HG02885 (cell line): ENCODE results near the gene PSMB11.

Source experiments
- ATAC-seq: cut with Tn5 transposase; IDR thresholded peaks from one replicate; pipeline ENCODE4 v1.9.1; 2021; ENCODE audit warnings: mild to moderate bottlenecking; ENCODE audit not compliant: unreplicated experiment, poor library complexity

The PSMB11 gene

DNA sequence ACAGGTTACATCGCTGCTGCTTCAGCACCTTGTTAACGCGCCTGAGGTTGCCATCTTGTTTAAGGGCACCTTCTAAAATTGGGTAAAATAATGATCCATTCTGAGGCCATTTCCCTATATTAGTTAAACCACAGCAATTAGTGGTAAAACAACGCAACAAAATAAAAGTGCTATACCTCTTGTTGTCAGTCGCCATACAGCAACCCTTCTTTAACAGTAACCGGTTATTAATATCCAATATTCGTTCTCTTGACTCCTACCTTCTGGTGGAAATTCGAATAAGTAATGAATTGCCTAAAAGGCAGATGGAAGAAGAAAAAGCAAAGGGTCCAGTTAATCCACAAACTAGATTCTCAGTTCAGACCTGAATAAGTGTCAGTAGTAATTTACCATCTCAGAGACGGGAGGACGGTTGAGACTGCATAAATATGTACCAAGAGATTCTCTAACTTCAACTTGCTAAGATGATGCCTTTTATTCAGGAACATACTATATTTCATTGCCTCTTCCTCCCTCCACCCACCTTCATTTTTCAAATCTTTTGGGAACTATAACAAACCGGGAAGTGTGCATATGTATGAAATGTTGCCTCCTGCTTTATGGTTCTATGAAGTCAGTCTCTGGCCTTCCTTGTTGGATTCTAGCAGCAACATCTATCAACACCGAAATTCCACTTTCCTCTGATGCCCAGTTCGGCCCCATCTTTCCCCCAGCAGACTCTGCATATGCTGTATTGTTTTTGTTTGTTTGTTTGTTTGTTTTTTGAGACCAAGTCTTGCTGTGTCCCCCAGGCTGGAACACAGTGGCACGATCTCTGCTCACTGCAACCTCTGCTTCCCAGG is 6.5 kb upstream of the PSMB11 start:
- ATAC-seq = no peak

DNA sequence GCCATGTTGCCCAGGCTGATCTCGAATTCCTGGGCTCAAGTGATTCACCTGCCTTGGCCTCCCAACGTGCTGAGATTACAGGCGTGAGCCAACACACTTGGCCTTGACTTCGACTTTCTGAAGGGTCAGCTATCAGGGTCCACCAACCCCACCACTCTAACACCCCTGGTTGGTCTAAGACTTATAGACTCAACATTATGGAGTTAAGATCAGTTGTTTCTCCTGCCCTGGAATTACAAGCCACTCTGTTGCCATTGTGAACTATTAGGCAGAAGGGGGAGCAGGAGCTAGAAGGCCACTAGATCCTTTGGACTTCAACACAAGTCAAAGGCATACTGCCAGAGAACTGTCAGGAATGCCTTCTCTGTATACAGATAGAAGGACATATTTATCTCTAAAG is 1.9 kb upstream of the PSMB11 start:
- no peak for ATAC-seq

DNA sequence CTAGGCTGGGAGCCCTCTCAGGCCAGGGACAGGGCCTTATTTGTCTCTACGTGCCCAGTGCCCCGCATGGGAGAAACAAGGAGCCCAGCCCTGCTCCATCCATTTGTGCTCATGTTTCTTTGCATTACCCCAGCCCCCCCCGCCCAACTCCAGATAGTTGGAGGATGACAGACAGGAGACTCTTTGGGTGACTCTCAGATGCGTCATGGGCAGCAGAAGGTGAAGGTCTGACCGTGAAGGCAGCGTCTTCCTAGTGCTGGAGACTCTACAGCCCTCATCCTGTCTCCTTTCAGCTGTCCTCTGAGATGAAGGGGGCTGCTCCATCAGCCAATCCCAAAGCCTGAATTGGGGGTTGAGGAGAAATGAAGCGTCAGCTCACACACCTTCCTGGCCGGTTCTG is 283 bp upstream of the PSMB11 start:
- ATAC-seq = no peak

DNA sequence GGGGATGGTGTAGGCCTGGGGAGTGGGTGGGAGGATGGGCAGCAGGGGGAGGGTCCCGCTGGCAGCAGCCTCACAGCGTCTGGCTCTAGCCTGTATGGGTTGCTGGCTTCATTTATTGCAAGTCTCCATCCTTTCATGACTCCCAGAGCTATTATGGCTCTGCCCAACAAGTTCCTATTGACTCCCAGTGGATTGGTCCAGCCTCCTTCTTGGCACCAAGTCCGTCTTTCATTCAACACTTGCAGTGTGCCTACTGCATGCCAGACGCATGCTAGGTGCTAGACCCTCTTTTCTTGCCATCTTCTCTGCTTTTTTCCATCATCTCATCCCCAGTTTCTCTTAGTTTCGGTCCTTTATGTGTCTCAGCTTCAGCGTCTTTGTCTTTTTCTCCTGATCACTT is 1.1 kb downstream of the PSMB11 start:
- ATAC-seq = no peak

DNA sequence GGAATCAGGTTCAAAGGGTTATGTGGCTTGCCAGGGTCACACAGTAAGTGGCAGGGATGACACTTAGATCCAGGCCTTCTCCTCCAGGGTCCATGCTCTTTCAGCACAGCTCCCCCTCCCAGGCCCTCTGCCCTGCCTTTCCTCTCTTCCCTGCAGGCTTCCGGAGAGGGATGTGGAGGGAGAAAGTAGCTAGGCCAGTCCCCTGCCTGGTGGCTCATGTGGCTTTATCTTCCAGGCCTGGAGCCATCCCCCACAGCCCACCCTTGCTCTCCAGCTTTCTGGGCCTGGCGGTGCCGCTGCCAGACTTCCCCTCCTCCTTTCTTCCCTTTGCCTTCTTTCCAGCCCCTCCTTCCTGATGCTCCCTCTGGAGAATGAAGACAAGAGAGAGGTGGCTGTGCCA is 1.7 kb downstream of the PSMB11 start:
- ATAC-seq = no peak

DNA sequence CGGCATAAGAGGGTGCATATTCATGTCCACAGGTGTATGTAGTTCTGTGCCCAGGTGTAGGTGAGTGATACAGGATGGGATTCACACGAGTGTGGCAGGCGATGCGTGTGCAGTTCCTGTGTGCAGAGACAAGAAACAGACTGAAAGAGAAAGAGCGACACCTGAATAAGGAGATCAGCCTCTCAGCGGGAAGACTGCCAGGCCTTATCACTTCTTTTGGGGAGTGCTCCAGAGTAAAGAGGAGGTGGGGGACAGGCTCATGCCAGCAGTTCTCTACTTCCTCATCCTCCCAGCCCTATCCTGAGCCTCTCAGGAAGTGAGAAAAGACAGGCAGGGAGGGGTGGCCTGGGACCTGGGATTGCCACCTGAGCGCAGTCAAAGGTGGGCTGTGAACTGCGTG is 2.8 kb downstream of the PSMB11 start:
- no peak for ATAC-seq

DNA sequence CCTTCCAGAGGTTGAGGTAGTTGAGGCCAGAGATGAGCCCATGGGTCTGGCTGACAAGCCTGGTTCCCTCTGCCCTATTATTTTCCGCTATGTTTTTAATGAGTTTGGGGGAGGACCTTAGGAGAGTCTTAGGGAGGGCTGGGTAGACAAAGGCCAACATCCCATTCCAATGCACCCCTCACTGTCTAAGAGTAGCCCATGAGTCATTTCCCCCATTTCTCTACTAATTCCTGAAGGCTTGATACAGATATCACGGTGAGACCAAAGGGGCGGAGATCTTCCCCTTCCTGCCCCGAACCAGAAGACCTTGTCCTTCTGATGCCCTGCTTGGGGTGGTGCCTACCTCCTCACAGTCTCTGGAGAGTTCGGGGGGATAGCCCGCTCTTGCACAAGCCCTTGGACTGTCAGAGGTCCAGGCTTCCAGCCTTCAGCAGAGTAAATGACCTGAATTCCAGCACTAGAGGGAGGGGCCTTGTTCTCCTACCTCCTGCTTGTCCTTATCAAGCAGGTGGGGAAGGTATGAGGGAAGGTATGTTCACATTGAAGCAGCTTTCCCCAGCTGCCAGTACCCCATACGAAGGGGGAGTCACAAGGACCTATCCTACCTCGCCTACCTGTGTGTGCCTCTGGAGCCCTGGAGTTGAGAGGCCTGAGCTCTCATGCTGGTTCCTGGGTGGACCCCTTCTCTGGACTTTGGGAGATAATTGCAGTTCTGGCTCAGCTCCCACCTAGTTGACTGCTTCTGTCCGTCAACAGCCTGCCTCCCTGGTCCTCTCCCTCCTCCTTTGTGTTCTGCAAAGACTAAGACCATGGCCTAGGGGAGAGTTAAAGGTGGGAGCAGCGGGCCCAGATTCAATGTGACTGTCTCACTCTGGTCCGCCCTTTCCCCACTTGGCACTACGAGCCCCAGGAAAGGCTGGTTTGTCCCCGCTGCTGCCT is 3.7 kb downstream of the PSMB11 start:
- no peak for ATAC-seq

DNA sequence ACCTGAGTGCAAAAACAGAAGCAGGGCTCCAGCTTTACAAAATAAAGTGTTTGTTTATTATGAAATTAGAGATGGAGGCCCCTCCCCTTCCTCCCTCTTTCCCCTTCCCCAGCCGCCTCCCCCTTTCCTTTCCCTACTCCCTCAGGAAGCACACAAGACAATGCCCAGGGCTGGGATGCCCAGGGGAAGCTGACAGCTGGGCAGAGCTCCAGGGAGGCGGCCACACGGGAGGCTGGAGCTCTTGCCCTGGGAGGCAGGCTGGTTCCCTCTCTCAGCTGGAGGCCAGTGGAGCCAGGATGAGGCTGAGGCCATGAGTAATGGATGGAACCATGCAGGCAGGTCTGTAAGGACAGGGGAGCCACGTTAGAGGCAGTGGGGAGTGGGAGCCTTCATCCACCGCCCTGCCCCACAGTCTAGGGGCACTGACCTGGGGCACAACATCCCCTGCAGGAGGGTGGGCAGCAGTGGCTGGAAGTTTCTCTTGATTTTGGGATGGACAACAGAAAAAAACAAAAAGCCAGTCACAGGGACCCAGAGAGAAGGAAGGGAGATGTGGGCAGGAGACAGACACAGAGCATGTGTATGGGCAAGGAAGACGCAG is 5.1 kb downstream of the PSMB11 start:
- ATAC-seq = no peak

DNA sequence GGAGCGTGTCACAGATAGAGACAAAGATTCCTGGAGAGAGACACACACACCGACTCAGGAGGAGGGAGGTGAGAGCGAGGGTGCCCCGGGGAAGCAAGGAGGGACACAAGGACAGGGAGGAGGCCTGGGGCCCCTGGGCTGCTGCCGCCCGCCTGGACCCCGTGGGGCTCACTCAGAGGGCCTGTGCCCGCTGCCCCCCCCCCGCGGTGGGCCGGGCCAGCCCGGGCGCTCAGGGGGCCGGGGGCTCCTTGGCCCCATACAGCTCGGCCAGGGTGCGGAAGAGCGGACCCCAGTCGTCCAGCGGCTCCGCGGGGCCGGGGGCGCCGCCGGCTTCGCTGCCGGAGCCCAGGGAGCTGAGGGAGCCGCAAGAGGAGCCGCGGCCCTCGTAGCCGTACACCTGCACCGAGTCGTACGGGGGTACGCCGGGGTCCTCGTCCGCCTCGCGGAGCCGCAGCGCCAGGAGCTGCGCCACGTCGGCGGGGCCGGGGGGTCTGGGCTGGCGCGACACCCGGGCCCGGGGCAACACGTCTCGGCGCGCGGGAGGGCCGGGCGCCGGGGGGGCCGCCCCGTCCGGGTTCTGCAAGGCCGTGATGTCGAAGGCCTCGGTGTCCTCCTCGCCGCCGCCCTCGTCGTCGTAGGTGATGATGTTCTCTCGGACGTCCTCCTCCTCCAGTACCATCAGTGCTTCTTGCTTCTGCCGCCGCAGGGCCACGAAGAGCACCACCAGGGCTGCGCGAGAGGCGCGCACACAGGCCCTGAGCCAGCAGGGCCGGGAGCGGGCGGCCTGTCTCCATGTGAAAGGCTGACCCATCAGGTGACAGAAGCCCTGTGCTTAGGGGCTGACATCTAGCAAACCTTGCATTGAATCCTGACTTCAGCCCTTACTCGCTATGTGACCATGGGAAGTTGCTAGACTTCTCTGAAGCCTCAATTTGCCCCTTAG is 6.0 kb downstream of the PSMB11 start:
- no peak for ATAC-seq

DNA sequence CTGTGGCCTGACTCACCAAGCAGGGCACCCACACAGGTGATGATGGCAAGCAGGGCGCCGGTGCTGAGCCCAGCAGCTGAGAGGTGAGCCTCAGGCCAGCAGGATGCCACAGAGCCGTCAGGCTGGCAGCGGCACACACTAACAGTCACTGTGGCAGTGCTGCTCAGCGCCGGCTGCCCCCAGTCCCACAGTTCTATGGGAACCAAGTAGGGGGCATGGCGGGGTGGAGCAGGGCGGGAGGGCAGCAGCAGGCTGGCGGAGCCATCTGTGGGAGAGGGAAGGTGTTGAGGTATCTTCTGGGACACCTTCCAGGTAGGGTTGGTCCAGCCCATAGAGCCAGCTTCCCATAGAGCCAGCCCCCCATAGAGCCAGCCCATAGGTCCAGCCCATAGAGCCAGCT is 7.0 kb downstream of the PSMB11 start:
- ATAC-seq = no peak

DNA sequence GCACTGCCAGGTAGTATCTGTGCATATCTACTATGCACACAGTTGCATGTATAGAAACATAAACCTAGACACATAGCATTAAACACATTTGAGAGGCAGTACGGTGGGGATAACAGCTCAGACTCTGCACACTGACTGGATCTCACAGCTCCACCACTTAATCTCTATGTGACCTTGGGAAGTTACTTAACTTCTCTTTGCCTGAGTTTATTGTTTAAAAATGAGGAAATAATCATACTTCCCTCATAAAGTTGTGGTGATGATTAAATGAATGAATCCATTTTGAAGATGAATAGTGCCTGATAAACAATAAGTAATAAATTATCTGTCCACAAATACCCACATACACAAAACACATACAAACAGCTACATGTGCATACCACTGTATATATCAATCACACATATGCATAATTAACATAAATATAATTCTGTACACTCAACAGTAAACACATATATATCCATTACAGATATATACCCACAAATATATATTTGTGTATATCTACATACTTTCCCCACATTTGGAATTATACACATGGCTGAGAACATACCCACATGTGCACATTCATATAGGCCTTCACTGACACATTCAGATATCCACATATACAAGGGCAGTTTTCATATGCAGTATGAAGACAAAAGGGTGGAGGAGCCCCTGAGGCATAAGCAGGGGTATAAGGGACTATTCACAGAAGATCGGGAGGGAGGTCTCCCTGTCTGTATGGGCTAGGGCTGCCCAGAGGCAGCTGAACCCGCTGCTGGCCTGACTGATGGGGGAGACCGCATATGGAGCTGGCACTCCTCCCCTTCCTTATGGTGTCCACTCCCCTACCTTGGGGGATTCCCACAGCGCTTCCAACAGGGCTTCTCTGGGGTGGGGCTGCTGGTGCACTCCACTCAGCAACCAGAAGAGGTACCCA is 9.4 kb downstream of the PSMB11 start:
- no peak for ATAC-seq

DNA sequence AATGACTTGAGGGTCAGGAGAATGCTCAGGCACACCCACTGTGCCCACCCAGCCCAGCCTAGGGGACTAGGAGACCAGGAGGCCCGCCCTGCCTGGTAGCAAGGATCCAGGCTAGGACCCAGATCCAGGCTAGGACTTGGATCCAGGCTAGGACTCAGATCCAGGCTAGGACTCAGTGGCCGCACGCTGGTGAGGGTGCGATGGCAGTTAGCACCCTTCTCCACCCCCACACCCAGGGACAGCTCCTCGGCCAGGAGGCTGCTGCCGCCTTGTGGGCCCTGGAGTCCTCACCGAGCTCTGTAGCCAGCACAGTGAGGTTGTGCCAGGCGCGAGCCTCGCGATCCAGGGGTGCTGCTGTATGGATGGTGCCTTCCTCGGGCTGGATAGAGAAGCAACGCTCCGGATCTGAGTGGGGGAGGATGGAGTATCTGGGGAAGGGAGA is 10.2 kb downstream of the PSMB11 start:
- ATAC-seq = no peak

DNA sequence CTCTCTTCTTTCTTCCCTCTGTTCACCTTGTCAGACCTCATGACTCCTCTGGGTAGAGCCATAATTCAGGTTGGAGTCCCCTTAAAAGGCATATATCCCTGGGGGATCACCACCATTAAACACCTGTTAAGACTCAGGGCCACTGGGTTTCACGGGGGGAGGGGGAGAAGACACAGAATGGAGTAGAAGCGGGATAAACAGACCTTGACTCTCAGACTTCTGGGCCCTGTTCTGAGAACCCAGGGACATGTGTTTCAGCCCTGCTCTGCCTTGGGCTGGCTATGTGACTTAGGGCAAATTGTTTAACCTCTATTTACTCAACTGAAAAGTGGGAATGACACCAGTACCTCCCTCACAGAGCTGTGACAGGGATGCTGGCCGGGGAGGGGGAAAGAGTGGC is 10.7 kb downstream of the PSMB11 start:
- ATAC-seq = no peak

DNA sequence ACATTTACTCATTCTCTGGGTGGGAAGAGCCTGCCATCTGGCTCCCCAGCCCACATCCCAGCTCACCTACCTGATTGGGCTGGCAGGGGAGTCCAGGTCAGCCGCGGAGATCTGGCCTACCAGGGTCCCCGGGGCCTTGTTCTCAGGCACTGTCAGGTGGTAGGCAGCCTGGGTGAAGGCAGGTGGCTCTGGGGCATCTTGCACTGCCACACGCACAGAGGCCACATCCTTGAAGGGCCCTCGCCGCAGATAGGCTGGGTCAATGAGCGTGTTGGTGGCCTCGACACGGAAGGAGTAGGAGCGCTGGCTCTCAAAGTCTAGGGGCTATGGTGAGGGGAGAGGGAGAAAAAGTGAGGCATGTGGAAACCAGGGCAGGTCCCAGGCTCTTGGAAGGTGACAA is 11.4 kb downstream of the PSMB11 start:
- ATAC-seq = no peak

DNA sequence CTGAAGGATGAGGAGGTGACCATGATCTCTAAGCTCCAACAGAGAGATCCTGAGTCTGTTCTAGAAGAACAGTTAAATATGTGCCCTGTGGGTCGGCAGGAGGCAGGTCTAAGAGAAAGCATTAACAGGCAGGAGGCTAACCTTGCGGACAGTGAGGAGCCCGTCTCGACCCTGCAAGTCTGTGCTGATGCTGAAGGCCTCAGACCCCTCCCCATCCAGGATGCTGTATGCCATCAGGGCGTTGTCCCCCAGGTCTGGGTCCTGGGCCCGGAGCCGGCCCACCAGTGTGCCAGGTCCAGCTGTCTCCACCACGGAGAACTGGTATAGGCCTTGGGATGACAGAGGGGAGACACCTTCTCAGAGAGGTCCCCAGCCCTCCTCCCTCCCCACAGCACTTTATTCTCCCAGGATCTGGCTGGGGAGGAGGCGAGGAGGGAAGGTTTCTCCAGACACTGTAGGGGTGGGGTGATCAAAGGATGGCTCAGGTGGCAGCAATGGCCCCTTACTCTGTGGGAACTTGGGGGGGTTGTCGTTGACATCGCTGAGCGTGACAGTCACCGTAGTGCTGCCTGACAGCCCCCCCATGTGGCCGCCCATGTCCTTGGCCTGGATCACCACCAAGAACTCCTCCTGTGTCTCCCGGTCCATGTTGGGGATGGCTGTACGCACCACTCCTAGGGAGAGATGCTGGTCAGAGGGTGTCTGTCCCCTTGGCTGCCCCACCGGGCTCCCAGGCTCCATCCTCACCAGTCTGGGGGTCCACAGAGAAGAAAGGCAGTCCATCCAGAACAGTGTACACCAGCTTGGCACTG is 12.2 kb downstream of the PSMB11 start:
- no peak for ATAC-seq

DNA sequence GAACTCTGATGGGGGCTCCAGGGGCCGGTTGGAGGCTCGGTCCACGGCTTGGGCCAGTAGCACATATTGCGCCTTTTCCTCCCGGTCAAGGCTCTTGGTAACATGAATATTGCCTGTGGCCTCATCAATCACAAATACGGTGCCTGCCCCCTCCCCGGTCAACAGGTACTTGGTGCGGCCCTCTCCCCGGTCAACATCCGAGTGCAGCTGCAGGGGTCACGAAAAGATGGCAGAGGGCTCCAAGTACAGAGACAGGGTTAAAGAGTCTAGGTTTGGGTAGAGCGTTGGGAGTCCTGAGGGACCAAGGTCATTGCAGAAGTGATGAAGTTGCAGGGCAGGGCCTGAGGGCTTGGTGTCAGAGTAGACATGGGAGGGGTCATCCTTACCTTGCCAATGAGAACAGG is 13.1 kb downstream of the PSMB11 start:
- no peak for ATAC-seq

DNA sequence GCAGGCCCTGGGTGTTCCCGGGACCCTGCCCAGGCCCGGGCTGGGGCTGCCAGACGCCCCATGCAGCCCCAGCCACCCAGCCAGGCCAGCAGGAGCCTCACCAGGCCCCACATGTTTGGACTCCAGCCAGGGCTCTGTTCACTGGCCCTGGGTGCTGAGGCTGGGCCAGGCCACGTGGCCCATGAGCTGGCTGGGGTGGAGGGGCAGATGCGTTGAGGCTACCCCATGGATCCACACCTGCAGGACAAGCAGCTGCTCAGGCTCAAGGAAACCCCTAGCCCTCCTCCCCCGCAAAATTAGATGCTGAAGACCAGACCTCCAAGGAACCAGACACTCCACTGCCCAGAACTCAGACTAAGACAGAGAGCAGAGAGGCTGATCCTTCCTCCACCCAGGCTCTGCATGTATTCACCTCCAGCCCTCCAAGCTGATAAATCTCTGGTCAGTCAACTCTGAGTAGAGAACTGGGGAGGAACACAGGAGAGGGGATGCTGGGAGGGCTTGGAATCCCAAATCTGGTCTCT is 13.7 kb downstream of the PSMB11 start:
- no peak for ATAC-seq
